NCI-H526 (cell line): ENCODE results near the gene TMED8.

Experiments
- DNase-seq, 2 experiments: peaks; one replicate each; lab custom pipeline; 2025; lab: John Stamatoyannopoulos, UW

The TMED8 gene

GRCh38 chr14:77296155-77296554 is 80.7 kb downstream of the TMED8 start:
- no peak for DNase-seq

DNA sequence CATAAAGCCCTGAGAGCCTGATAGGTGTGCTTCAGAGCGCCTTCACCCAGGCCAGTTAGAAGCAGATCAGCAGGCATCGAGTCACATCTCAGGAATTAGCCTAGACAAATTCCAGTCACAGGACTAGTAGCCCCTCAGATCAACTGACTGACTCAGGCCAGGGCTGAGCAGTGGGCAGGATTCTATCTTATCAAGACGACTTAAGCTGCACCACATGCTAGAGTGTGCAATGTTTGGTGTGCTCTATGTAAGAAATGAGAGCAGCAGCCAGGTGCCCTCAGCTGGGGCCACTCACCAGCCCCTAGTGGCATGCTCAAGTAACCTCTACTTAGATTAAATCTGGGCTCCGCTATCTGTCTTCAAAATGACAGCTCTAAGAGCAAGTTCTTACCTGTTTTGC is 86.2 kb downstream of the TMED8 start:
- DNase-seq = no peak

DNA sequence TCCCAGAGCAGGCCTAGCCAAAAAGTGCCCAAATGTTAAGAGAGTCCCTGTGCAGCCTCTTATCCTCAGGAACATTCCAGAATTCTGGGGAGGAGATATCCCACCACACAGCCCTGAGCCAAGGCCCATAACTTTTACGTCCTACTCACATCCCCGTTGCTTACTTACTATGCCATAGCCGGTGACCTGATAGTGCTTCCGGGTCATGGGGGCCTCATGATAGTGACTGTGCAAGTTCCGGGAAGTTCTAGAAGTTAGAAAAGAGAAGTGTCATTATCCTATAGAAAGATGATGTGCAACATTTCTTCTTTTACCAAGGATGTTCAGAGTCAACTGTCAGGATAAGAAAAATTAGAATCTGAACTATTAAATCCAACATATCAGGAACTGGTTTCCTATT is 90.3 kb downstream of the TMED8 start:
- no peak for DNase-seq
